ENCODE results near the gene MALRD1.

Gene MALRD1

GRCh38 chr10:19043431-19043830 lies 5.2 kb upstream of the MALRD1 start:
- no peak overlapping the region for H3K27ac ChIP-seq (ENCODE audit: low read length)
- no CpG with 5 or more reads among the region's 3 CpGs for WGBS (ENCODE audit: insufficient coverage, insufficient read length)
- no peaks in the 10 kb centered on the region for H3K36me3 ChIP-seq (ENCODE audit: control insufficient read depth, insufficient read depth, low read length)
- no peaks in the 10 kb centered on the region for H3K27me3 ChIP-seq (ENCODE audit: control insufficient read depth, insufficient read depth, low read length)
- no peaks in the 10 kb centered on the region for H3K9me3 ChIP-seq (ENCODE audit: control insufficient read depth, insufficient read depth, low read length)
- H3K4me3 ChIP-seq (ENCODE audit: low read length), result no peak overlapping the region
- DNase-seq (ENCODE audit: low read depth, low spot score), result no peak
- H3K4me1 ChIP-seq (ENCODE audit: control insufficient read depth, insufficient read depth, low read length), result no peaks in the 10 kb centered on the region

- no peak for DNase-seq (ENCODE audit: low read depth, low spot score)
- H3K36me3 ChIP-seq (ENCODE audit: control insufficient read depth, insufficient read depth, low read length), result no peaks in the 10 kb centered on the region
- no peaks in the 10 kb centered on the region for H3K27me3 ChIP-seq (ENCODE audit: control insufficient read depth, insufficient read depth, low read length)
- H3K27ac ChIP-seq (ENCODE audit: low read length), result no peak overlapping the region
- H3K4me3 ChIP-seq (ENCODE audit: low read length), result no peak overlapping the region
- no peaks in the 10 kb centered on the region for H3K9me3 ChIP-seq (ENCODE audit: control insufficient read depth, insufficient read depth, low read length)
- H3K4me1 ChIP-seq (ENCODE audit: control insufficient read depth, insufficient read depth, low read length), result no peaks in the 10 kb centered on the region
- WGBS (ENCODE audit: insufficient coverage, insufficient read length), result no CpG with 5 or more reads among the region's 1 CpG
These were observed 1.9 kb upstream of the MALRD1 start for GRCh38 chr10:19046679-19047078.

- no peak overlapping the region for H3K27ac ChIP-seq (ENCODE audit: low read length)
- no peaks in the 10 kb centered on the region for H3K27me3 ChIP-seq (ENCODE audit: control insufficient read depth, insufficient read depth, low read length)
- H3K36me3 ChIP-seq (ENCODE audit: control insufficient read depth, insufficient read depth, low read length), result no peaks in the 10 kb centered on the region
- no peaks in the 10 kb centered on the region for H3K4me1 ChIP-seq (ENCODE audit: control insufficient read depth, insufficient read depth, low read length)
- WGBS (ENCODE audit: insufficient coverage, insufficient read length), result no CpG with 5 or more reads among the region's 3 CpGs
- no peak for DNase-seq (ENCODE audit: low read depth, low spot score)
- H3K4me3 ChIP-seq (ENCODE audit: low read length), result no peak overlapping the region
- no peaks in the 10 kb centered on the region for H3K9me3 ChIP-seq (ENCODE audit: control insufficient read depth, insufficient read depth, low read length)
These were observed 290 bp downstream of the MALRD1 start for GRCh38 chr10:19048891-19049290.

- no peaks in the 10 kb centered on the region for H3K36me3 ChIP-seq (ENCODE audit: control insufficient read depth, insufficient read depth, low read length)
- H3K4me1 ChIP-seq (ENCODE audit: control insufficient read depth, insufficient read depth, low read length), result no peaks in the 10 kb centered on the region
- no peaks in the 10 kb centered on the region for H3K9me3 ChIP-seq (ENCODE audit: control insufficient read depth, insufficient read depth, low read length)
- H3K27ac ChIP-seq (ENCODE audit: low read length), result no peak overlapping the region
- H3K27me3 ChIP-seq (ENCODE audit: control insufficient read depth, insufficient read depth, low read length), result no peaks in the 10 kb centered on the region
- no peak for DNase-seq (ENCODE audit: low read depth, low spot score)
- no CpG with 5 or more reads among the region's 2 CpGs for WGBS (ENCODE audit: insufficient coverage, insufficient read length)
- H3K4me3 ChIP-seq (ENCODE audit: low read length), result no peak overlapping the region
These were observed 966 bp downstream of the MALRD1 start for GRCh38 chr10:19049567-19049966.

- Histone ChIP-seq H3K9me3 (ENCODE audit: control insufficient read depth, insufficient read depth, low read length) (no peaks in the 10 kb centered on the region), H3K27ac (ENCODE audit: low read length) (no peak overlapping the region), H3K27me3 (ENCODE audit: control insufficient read depth, insufficient read depth, low read length) (no peaks in the 10 kb centered on the region), H3K36me3 (ENCODE audit: control insufficient read depth, insufficient read depth, low read length) (no peaks in the 10 kb centered on the region), H3K4me1 (ENCODE audit: control insufficient read depth, insufficient read depth, low read length) (no peaks in the 10 kb centered on the region), H3K4me3 (ENCODE audit: low read length) (no peak overlapping the region)
- no peak for DNase-seq (ENCODE audit: low read depth, low spot score)
- WGBS (ENCODE audit: insufficient coverage, insufficient read length), result no CpG with 5 or more reads among the region's 5 CpGs
These were observed 5.8 kb downstream of the MALRD1 start for GRCh38 chr10:19054289-19054835.

- WGBS (ENCODE audit: insufficient coverage, insufficient read length), result no CpG with 5 or more reads among the region's 4 CpGs
- Histone ChIP-seq H3K4me3 (ENCODE audit: low read length) (no peak overlapping the region), H3K27ac (ENCODE audit: low read length) (no peak overlapping the region), H3K27me3 (ENCODE audit: control insufficient read depth, insufficient read depth, low read length) (no peaks in the 10 kb centered on the region), H3K36me3 (ENCODE audit: control insufficient read depth, insufficient read depth, low read length) (no peaks in the 10 kb centered on the region), H3K4me1 (ENCODE audit: control insufficient read depth, insufficient read depth, low read length) (peaks cover 2% of the 10 kb centered on the region; the same call in 1 of the 2 replicates), H3K9me3 (ENCODE audit: control insufficient read depth, insufficient read depth, low read length) (no peaks in the 10 kb centered on the region)
- DNase-seq (ENCODE audit: low read depth, low spot score), result no peak
These were observed 9.4 kb downstream of the MALRD1 start for GRCh38 chr10:19058046-19058445.

GRCh38 chr10:19063986-19064385 lies 15.4 kb downstream of the MALRD1 start:
- H3K9me3 ChIP-seq (ENCODE audit: control insufficient read depth, insufficient read depth, low read length), result no peaks in the 10 kb centered on the region
- no peaks in the 10 kb centered on the region for H3K27me3 ChIP-seq (ENCODE audit: control insufficient read depth, insufficient read depth, low read length)
- no peak overlapping the region for H3K4me3 ChIP-seq (ENCODE audit: low read length)
- WGBS (ENCODE audit: insufficient coverage, insufficient read length), result no CpG with 5 or more reads among the region's 6 CpGs
- no peaks in the 10 kb centered on the region for H3K36me3 ChIP-seq (ENCODE audit: control insufficient read depth, insufficient read depth, low read length)
- H3K27ac ChIP-seq (ENCODE audit: low read length), result no peak overlapping the region
- peaks cover 2% of the 10 kb centered on the region; the same call in 1 of the 2 replicates for H3K4me1 ChIP-seq (ENCODE audit: control insufficient read depth, insufficient read depth, low read length)
- no peak for DNase-seq (ENCODE audit: low read depth, low spot score)

GRCh38 chr10:19071946-19072345 lies 23.3 kb downstream of the MALRD1 start:
- Histone ChIP-seq H3K4me3 (ENCODE audit: low read length) (no peak overlapping the region), H3K36me3 (ENCODE audit: control insufficient read depth, insufficient read depth, low read length) (no peaks in the 10 kb centered on the region), H3K27ac (ENCODE audit: low read length) (no peak overlapping the region), H3K4me1 (ENCODE audit: control insufficient read depth, insufficient read depth, low read length) (no peaks in the 10 kb centered on the region), H3K9me3 (ENCODE audit: control insufficient read depth, insufficient read depth, low read length) (no peaks in the 10 kb centered on the region), H3K27me3 (ENCODE audit: control insufficient read depth, insufficient read depth, low read length) (no peaks in the 10 kb centered on the region)
- WGBS (ENCODE audit: insufficient coverage, insufficient read length), result no CpG with 5 or more reads among the region's 7 CpGs
- DNase-seq (ENCODE audit: low read depth, low spot score), result no peak

- Histone ChIP-seq H3K4me3 (ENCODE audit: low read length) (no peak overlapping the region), H3K4me1 (ENCODE audit: control insufficient read depth, insufficient read depth, low read length) (no peaks in the 10 kb centered on the region), H3K27ac (ENCODE audit: low read length) (no peak overlapping the region), H3K36me3 (ENCODE audit: control insufficient read depth, insufficient read depth, low read length) (no peaks in the 10 kb centered on the region), H3K9me3 (ENCODE audit: control insufficient read depth, insufficient read depth, low read length) (no peaks in the 10 kb centered on the region), H3K27me3 (ENCODE audit: control insufficient read depth, insufficient read depth, low read length) (no peaks in the 10 kb centered on the region)
- no peak for DNase-seq (ENCODE audit: low read depth, low spot score)
These were observed 28.7 kb downstream of the MALRD1 start for GRCh38 chr10:19077276-19077675.

GRCh38 chr10:19096501-19097073 lies 48.0 kb downstream of the MALRD1 start:
- no CpG with 5 or more reads among the region's 5 CpGs for WGBS (ENCODE audit: insufficient coverage, insufficient read length)
- no peaks in the 10 kb centered on the region for H3K36me3 ChIP-seq (ENCODE audit: control insufficient read depth, insufficient read depth, low read length)
- H3K27ac ChIP-seq (ENCODE audit: low read length), result no peak overlapping the region
- DNase-seq (ENCODE audit: low read depth, low spot score), result no peak
- H3K4me3 ChIP-seq (ENCODE audit: low read length), result no peak overlapping the region
- no peaks in the 10 kb centered on the region for H3K27me3 ChIP-seq (ENCODE audit: control insufficient read depth, insufficient read depth, low read length)
- H3K4me1 ChIP-seq (ENCODE audit: control insufficient read depth, insufficient read depth, low read length), result no peaks in the 10 kb centered on the region
- H3K9me3 ChIP-seq (ENCODE audit: control insufficient read depth, insufficient read depth, low read length), result no peaks in the 10 kb centered on the region

- H3K36me3 ChIP-seq (ENCODE audit: control insufficient read depth, insufficient read depth, low read length), result no peaks in the 10 kb centered on the region
- WGBS (ENCODE audit: insufficient coverage, insufficient read length), result no CpG with 5 or more reads among the region's 3 CpGs
- H3K27ac ChIP-seq (ENCODE audit: low read length), result no peak overlapping the region
These were observed 48.5 kb downstream of the MALRD1 start for GRCh38 chr10:19097151-19097550.

More at GRCh38 chr10:19097151-19097550, 48.5 kb downstream of the MALRD1 start:
- no peaks in the 10 kb centered on the region for H3K4me1 ChIP-seq (ENCODE audit: control insufficient read depth, insufficient read depth, low read length)
- H3K4me3 ChIP-seq (ENCODE audit: low read length), result no peak overlapping the region
- H3K27me3 ChIP-seq (ENCODE audit: control insufficient read depth, insufficient read depth, low read length), result no peaks in the 10 kb centered on the region
- H3K9me3 ChIP-seq (ENCODE audit: control insufficient read depth, insufficient read depth, low read length), result no peaks in the 10 kb centered on the region
- no peak for DNase-seq (ENCODE audit: low read depth, low spot score)

All from iPS DF 6.9 (cell line).